ENCODE results near the gene PIGT. TPM values are rescaled to one million over a fixed set of nuclear protein-coding genes. Genes with fewer than 3 reads are reported as not detected.

The PIGT gene
- total RNA-seq, 1 donor from 2014 or later: 80.6 TPM

DNA sequence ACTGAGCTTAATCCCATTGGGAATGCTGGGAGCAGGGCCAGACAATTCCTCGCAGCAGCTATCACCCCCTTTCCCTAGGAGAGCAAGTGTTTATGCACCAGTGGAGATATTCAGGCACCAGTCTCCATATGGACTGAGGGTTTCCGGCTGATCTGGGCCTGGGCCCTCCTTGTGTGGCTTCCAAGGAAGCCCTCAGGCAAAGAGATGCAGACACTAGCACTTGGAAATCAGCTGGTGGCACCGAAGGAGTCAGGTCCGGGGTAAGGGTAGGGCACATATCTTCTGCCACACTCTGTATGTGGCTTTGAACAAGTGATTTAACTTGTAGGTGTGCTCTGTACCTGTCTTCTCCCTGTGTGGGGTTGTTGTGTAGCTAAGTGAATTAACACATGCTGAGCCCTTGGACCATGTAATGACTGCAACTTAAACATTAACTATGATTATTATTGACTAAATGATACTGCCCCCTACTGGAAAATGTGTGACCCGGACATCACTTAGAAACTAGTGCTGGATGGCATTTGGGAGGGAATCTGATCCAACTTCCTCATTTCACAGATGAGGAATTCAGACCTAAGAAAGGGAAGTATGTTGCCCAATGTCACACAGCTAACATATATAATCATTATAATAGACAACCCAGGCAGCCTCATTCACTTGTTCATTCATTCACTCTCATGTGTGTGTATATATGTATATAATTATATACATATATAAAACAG lies 34.3 kb downstream of the PIGT start:
- TF ChIP-seq, protein P1, sequence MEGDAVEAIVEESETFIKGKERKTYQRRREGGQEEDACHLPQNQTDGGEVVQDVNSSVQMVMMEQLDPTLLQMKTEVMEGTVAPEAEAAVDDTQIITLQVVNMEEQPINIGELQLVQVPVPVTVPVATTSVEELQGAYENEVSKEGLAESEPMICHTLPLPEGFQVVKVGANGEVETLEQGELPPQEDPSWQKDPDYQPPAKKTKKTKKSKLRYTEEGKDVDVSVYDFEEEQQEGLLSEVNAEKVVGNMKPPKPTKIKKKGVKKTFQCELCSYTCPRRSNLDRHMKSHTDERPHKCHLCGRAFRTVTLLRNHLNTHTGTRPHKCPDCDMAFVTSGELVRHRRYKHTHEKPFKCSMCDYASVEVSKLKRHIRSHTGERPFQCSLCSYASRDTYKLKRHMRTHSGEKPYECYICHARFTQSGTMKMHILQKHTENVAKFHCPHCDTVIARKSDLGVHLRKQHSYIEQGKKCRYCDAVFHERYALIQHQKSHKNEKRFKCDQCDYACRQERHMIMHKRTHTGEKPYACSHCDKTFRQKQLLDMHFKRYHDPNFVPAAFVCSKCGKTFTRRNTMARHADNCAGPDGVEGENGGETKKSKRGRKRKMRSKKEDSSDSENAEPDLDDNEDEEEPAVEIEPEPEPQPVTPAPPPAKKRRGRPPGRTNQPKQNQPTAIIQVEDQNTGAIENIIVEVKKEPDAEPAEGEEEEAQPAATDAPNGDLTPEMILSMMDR (conservative IDR thresholded peaks at IDR 0.05): peak; percentile 78
- H3K9me3 Mint-ChIP-seq: no peaks in the 10 kb centered on the region
- H3K27me3 Mint-ChIP-seq: peaks cover 5% of the 10 kb centered on the region
- H3K36me3 Mint-ChIP-seq: no peaks in the 10 kb centered on the region
- DNase-seq (ENCODE audit: extremely low spot score, unreplicated experiment): no peak
- peaks cover 10% of the 10 kb centered on the region for H3K4me1 Mint-ChIP-seq (ENCODE audit: unreplicated experiment)
- no peak overlapping the region for H3K4me3 Mint-ChIP-seq
- H3K27ac Mint-ChIP-seq: no peak overlapping the region

DNA sequence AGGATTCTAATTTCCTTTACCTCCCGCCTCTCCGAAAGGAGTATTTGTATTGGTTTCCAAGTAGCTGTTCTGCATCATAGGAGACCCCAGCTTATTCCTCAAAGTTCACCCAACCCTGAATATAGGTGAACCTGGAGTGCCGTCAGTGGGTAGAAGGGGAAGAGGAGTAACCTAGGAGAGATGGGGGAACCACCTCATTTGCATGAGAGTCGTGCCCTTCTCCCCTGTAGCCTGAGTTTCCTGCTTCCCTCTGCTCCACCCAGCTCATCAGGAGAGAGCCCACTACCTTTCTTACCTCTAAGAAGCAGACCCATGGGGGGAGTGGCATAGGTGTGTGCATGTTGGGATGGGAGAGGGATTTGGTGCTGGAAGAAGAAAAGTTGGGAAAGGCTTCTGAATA lies 36.3 kb downstream of the PIGT start:
- TF ChIP-seq, protein P1 (conservative IDR thresholded peaks at IDR 0.05): no peak
- no peak overlapping the region for H3K4me3 Mint-ChIP-seq
- peaks cover 5% of the 10 kb centered on the region for H3K27me3 Mint-ChIP-seq
- H3K4me1 Mint-ChIP-seq (ENCODE audit: unreplicated experiment): no peaks in the 10 kb centered on the region
- no peak overlapping the region for H3K27ac Mint-ChIP-seq
- no peak for DNase-seq (ENCODE audit: extremely low spot score, unreplicated experiment)
- no peaks in the 10 kb centered on the region for H3K9me3 Mint-ChIP-seq
- H3K36me3 Mint-ChIP-seq: no peaks in the 10 kb centered on the region

DNA sequence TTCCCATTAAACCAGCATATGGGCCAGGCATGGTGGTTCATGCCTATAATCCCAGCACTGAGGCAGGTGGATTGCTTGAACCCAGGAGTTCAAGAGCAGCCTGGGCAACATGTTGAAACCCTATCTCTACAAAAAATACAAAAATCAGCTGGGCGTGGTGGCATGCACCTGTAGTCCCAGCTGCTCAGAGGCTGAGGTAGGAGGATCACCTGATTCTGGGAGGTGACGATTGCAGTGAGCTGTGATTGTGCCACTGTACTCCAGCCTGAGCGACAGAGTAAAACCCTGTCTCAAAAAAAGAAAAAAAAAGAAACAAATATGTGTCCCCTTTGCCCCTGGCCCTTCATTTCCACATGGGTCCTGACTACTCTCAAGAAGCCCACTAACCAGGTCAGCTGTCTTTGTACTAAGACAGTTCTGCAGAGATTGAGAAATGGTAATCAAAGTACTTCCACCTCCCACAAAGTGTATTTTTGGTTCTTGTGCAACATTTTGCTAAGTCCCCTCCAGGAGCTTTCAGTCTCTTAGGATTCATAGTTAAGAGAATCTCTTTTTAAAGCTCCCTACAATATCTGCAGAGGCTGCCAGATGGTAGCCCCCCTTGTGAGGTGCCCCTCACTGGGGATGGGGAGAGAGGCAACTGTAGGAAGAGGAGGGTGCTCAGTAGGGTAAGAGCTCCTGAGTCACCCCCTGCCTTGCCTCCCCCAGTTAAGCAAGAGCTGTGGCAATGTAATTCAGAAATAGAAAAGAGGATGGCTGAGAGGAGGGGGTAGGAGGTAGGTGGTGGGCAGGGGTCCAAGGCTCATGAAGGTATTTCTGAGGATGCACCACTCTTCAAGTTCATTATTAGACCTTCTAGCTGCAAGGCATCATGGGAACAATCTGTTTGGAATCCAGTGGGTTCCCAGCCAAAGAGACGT lies 37.1 kb downstream of the PIGT start:
- H3K4me3 Mint-ChIP-seq: no peak overlapping the region
- H3K27me3 Mint-ChIP-seq: peaks cover 5% of the 10 kb centered on the region
- no peak overlapping the region for H3K27ac Mint-ChIP-seq

DNA sequence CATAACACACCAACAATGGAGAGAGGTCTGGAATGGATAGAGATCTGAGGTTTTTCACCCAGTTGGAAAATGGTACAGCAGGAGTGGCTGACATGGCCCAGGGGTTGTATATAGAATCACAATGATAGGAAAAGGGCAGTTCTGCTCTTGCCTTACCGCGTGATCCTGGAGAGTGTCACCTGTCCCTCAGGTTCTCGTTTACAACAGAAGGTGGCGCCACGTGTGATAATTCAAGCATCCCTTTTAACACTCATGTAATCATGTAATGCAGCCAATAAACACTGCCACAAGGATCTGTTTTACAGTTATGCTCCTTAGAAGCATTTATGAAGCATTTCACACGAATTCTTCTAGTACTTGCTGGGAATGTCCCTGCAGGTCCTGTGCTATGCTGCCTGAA lies 40.7 kb downstream of the PIGT start:
- Mint-ChIP-seq H3K4me3 (no peak overlapping the region), H3K4me1 (ENCODE audit: unreplicated experiment) (no peaks in the 10 kb centered on the region)
- no peak for DNase-seq (ENCODE audit: extremely low spot score, unreplicated experiment)

More for the DNA sequence above, 37.1 kb downstream of the PIGT start:
- Mint-ChIP-seq H3K9me3 (no peaks in the 10 kb centered on the region), H3K4me1 (ENCODE audit: unreplicated experiment) (no peaks in the 10 kb centered on the region), H3K36me3 (no peaks in the 10 kb centered on the region)
- TF ChIP-seq, protein P1 (conservative IDR thresholded peaks at IDR 0.05): no peak
- no peak for DNase-seq (ENCODE audit: extremely low spot score, unreplicated experiment)

DNA sequence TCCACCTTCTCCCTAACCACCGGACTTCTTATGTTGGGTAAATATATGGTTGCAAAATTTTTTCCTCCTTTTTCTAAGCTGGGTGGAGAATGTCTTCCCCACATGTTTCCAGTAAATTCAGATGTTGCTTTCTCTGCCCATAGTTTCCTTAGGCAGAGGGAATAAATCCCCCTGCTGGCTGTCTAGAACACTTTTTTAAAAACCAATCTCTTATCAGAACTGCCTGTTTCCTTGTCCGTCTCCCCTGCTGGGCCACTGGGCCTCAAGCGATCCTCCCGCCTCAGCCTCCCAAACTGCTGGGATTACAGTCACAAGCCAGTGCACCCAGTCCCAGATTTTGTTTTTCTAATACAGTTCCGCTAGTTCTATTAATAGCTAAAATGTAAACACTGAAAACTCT lies 43.7 kb downstream of the PIGT start:
- peak overlapping the region; percentile 32 for H3K27ac Mint-ChIP-seq
- TF ChIP-seq, protein P1 (conservative IDR thresholded peaks at IDR 0.05): peak; percentile 61
- H3K27me3 Mint-ChIP-seq: peaks cover 6% of the 10 kb centered on the region
- no peaks in the 10 kb centered on the region for H3K36me3 Mint-ChIP-seq
- H3K4me3 Mint-ChIP-seq: no peak overlapping the region
- no peak for DNase-seq (ENCODE audit: extremely low spot score, unreplicated experiment)
- no peaks in the 10 kb centered on the region for H3K9me3 Mint-ChIP-seq
- H3K4me1 Mint-ChIP-seq (ENCODE audit: unreplicated experiment): no peaks in the 10 kb centered on the region

More for the DNA sequence above, 40.7 kb downstream of the PIGT start:
- H3K27me3 Mint-ChIP-seq: peaks cover 8% of the 10 kb centered on the region
- no peaks in the 10 kb centered on the region for H3K36me3 Mint-ChIP-seq
- TF ChIP-seq, protein P1 (conservative IDR thresholded peaks at IDR 0.05): peak; percentile 60
- H3K27ac Mint-ChIP-seq: no peak overlapping the region
- H3K9me3 Mint-ChIP-seq: no peaks in the 10 kb centered on the region
